HCT116 (cell line): ENCODE data around the gene LY6G5B. TPM values are rescaled to one million over a fixed set of nuclear protein-coding genes. Genes with fewer than 3 reads are reported as not detected.
A peak's percentile ranks its signal among the peaks of the same experiment; 100 is the strongest.

Source experiments
- ATAC-seq: fragments of 200-7000 bp; cut with Tn5 transposase; 2 replicates; pipeline ENCODE4 v1.9.1; 2020; ENCODE audit warnings: mild to moderate bottlenecking, moderate library complexity
- BruUV-seq: library from RNA; stranded (reverse); fragments of 400-500 nt; replicated peaks from 2 replicates; lab custom pipeline; 2021; lab: Mats Ljungman, UMichigan
- CTCF ChIA-PET: fragments of 300-600 bp; sonication (Branson Sonifier 250); formaldehyde crosslinking; loops from one replicate; lab custom pipeline; 2021; ENCODE audit warnings: antibody characterized with exemption; lab: Charles Lee
- POLR2A ChIA-PET: fragments of 300-600, 350-600 bp; sonication (Branson Sonifier 250); formaldehyde crosslinking; loops from one replicate; lab custom pipeline; 2021; ENCODE audit warnings: antibody characterized with exemption; lab: Charles Lee
- RAD21 ChIA-PET, 2 experiments: fragments of 300-600 bp; sonication (Branson Sonifier 250); formaldehyde crosslinking; loops; one replicate each; lab custom pipeline; 2023; ENCODE audit warnings: low total read pairs in 2 of 2; ENCODE audit not compliant: uncharacterized antibody in 2 of 2, unreplicated experiment in 2 of 2, low non-redundant PET in 1 of 2; lab: Charles Lee
- DNase-seq: peaks from one replicate; pipeline ENCODE4 v3.0.0-alpha.2; 2010; ENCODE audit warnings: low read depth, low spot score
- H2AFZ ChIP-seq: fragments of 200-600 bp; shearing (Covaris generic), sonication (generic); 2 replicates; pipeline ENCODE4 v1.6.1; 2017; ENCODE audit warnings: low read depth, mixed run types, mixed read lengths, antibody characterized with exemption, low read length; ENCODE audit not compliant: poor library complexity, severe bottlenecking
- H3K27ac ChIP-seq: 2 replicates; pipeline ENCODE4 v1.5.1; 2012; ENCODE audit warnings: low read depth, low read length
- H3K27me3 ChIP-seq: fragments of 200-600 bp; sonication (generic); 2 replicates; pipeline ENCODE4 v1.6.1; 2016; ENCODE audit warnings: mixed run types, low read length, mixed read lengths; ENCODE audit not compliant: insufficient read depth
- H3K36me3 ChIP-seq, 2 experiments: fragments of 200-500 bp in 1 of 2; fragments of 200-600 bp in 1 of 2; sonication (Bioruptor generic) in 1 of 2; sonication (generic) in 1 of 2; 2 replicates each; pipeline versions ENCODE4 v1.5.1 to v1.6.1; 2014 to 2016; ENCODE audit warnings: low read length in 2 of 2, inconsistent platforms in 1 of 2, mixed read lengths in 1 of 2, mixed run types in 1 of 2; ENCODE audit not compliant: insufficient read depth in 2 of 2, control insufficient read depth in 1 of 2
- H3K4me1 ChIP-seq, 2 experiments: fragments of 200-600 bp in 1 of 2; sonication (generic) in 1 of 2; 2 replicates each; pipeline versions ENCODE4 v1.5.1 to v1.6.1; 2012 to 2017; ENCODE audit warnings: low read length in 2 of 2, inconsistent platforms in 1 of 2, mild to moderate bottlenecking in 1 of 2, mixed read lengths in 1 of 2, mixed run types in 1 of 2, moderate library complexity in 1 of 2; ENCODE audit not compliant: insufficient read depth in 2 of 2, control insufficient read depth in 1 of 2
- H3K4me2 ChIP-seq: fragments of 200-600 bp; sonication (generic); 2 replicates; pipeline ENCODE4 v1.6.1; 2017; ENCODE audit warnings: mixed run types, low read length, mixed read lengths
- H3K4me3 ChIP-seq, 2 experiments: fragments of 200-600 bp in 1 of 2; sonication (generic) in 1 of 2; replicated peaks in 1 of 2; 2 replicates each; pipeline ENCODE4 v1.5.1; 2011 to 2016; ENCODE audit warnings: low read length in 2 of 2, control low read depth in 1 of 2, low read depth in 1 of 2, mild to moderate bottlenecking in 1 of 2, mixed read lengths in 1 of 2, mixed run types in 1 of 2
- H3K79me2 ChIP-seq: fragments of 200-600 bp; sonication (generic); 2 replicates; pipeline ENCODE4 v1.6.1; 2017; ENCODE audit warnings: mild to moderate bottlenecking, mixed run types, low read length, moderate library complexity, mixed read lengths; ENCODE audit not compliant: insufficient read depth
- H3K9ac ChIP-seq: fragments of 200-600 bp; sonication (generic); 2 replicates; pipeline ENCODE4 v1.6.1; 2016; ENCODE audit warnings: low read length, mixed read lengths
- H3K9me2 ChIP-seq: fragments of 200-600 bp; sonication (generic), shearing (Covaris generic); 2 replicates; pipeline ENCODE4 v1.6.1; 2017; ENCODE audit warnings: mixed run types, mild to moderate bottlenecking, moderate library complexity; ENCODE audit not compliant: insufficient read depth
- H3K9me3 ChIP-seq, 2 experiments: fragments of 200-500 bp in 1 of 2; fragments of 200-600 bp in 1 of 2; sonication (Bioruptor generic) in 1 of 2; sonication (generic) in 1 of 2; 2 replicates each; pipeline ENCODE4 v1.6.1; 2014 to 2017; ENCODE audit warnings: low read length in 2 of 2, mixed read lengths in 2 of 2, inconsistent platforms in 1 of 2, low read depth in 1 of 2, mild to moderate bottlenecking in 1 of 2, mixed run types in 1 of 2, moderate library complexity in 1 of 2; ENCODE audit not compliant: control insufficient read depth in 1 of 2, insufficient read depth in 1 of 2
- H4K20me1 ChIP-seq: fragments of 200-600 bp; sonication (generic), shearing (Covaris generic); 2 replicates; pipeline ENCODE4 v1.6.1; 2017; ENCODE audit warnings: mixed run types, mild to moderate bottlenecking, moderate library complexity; ENCODE audit not compliant: insufficient read depth
- CBX3 ChIP-seq: IDR thresholded peaks from 2 replicates; pipeline ENCODE4 v1.6.1; 2012; ENCODE audit warnings: low read depth
- SIN3A ChIP-seq: IDR thresholded peaks from 2 replicates; pipeline ENCODE4 v1.6.1; 2012; ENCODE audit warnings: low read depth
- ZNF274 ChIP-seq: fragments of 200-500 bp; sonication (Bioruptor generic); IDR thresholded peaks from 2 replicates; pipeline ENCODE4 v1.6.1; 2014; ENCODE audit warnings: mild to moderate bottlenecking, low read depth, low read length, inconsistent platforms
- intact Hi-C: fragments of 100-400 bp; cut with micrococcal nuclease; formaldehyde crosslinking; loops from 2 replicates; pipeline ENCODE4 v1.10.0; 2022
- total RNA-seq: library from RNA; stranded (reverse); gene quantifications from one replicate; pipeline ENCODE4 v1.2.1, GENCODE V29; 2021; ENCODE audit not compliant: unreplicated experiment
- TF ChIP-seq, protein P1 (sequence below): IDR thresholded peaks from 2 replicates; pipeline ENCODE4 v1.6.1; 2012
- TF ChIP-seq, protein P2 (sequence below): IDR thresholded peaks from 2 replicates; pipeline ENCODE4 v1.6.1; 2012; ENCODE audit warnings: low read depth

Gene LY6G5B
- total RNA-seq, 1 experiment from 2014 or later, result 15.4 TPM

DNA sequence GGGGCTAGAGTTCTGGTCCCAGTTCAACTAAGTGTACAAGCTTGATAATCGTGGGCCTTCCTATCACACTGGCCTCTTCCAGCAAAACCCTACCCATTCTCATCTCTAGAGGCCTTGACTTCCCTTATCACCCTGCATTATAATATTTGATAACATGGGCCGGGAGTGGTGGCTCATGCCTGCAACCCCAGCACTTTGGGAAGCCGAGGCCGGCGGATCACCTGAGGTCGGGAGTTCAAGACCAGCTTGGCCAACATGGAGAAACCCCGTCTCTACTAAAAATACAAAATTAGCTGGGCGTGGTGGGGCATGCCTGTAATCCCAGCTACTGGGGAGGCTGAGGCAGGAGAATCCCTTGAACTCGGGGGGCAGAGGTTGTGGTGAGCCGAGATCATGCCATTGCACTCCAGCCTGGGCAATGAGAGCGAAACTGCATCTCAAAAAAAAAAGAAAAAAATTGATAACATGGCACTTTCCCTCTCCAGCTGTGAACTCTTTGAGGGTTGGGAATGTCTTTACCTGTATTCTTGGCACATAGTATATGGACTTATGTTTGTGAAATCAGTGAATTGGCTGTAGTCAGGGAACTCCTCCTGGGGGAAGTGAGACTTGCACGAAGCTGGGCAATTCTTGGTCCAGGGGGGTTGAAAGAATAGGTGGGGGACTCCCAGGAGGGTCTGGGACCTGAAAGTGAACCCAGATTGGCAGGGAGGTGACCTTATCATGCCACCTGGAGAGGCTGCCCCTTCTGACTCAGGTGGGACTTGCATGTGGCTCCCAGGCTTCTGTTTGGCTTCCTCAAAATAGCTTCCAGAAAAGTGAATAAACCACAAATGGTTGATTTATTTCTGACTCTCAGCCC is 8.3 kb upstream of the LY6G5B start:
- TF ChIP-seq CBX3, result no peak
- TF ChIP-seq, protein P1, sequence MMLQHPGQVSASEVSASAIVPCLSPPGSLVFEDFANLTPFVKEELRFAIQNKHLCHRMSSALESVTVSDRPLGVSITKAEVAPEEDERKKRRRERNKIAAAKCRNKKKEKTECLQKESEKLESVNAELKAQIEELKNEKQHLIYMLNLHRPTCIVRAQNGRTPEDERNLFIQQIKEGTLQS, result no peak
- TF ChIP-seq ZNF274, result no peak
- TF ChIP-seq, protein P2, sequence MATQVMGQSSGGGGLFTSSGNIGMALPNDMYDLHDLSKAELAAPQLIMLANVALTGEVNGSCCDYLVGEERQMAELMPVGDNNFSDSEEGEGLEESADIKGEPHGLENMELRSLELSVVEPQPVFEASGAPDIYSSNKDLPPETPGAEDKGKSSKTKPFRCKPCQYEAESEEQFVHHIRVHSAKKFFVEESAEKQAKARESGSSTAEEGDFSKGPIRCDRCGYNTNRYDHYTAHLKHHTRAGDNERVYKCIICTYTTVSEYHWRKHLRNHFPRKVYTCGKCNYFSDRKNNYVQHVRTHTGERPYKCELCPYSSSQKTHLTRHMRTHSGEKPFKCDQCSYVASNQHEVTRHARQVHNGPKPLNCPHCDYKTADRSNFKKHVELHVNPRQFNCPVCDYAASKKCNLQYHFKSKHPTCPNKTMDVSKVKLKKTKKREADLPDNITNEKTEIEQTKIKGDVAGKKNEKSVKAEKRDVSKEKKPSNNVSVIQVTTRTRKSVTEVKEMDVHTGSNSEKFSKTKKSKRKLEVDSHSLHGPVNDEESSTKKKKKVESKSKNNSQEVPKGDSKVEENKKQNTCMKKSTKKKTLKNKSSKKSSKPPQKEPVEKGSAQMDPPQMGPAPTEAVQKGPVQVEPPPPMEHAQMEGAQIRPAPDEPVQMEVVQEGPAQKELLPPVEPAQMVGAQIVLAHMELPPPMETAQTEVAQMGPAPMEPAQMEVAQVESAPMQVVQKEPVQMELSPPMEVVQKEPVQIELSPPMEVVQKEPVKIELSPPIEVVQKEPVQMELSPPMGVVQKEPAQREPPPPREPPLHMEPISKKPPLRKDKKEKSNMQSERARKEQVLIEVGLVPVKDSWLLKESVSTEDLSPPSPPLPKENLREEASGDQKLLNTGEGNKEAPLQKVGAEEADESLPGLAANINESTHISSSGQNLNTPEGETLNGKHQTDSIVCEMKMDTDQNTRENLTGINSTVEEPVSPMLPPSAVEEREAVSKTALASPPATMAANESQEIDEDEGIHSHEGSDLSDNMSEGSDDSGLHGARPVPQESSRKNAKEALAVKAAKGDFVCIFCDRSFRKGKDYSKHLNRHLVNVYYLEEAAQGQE, result no peak
- TF ChIP-seq SIN3A, result no peak
- TF ChIP-seq, all 23 proteins: peak for 0
- TSS peak; percentile 72 for BruUV-seq
- H3K9ac ChIP-seq, result peak overlapping the region; percentile 88
- H4K20me1 ChIP-seq, result no peaks in the 10 kb centered on the region
- peak overlapping the region; percentile 69 for H3K27ac ChIP-seq
- ATAC-seq (no peak), DNase-seq (no peak)
- H3K79me2 ChIP-seq, result peaks cover 45% of the 10 kb centered on the region
- ChIA-PET RAD21 (no interaction called here), CTCF (interaction anchor here (1.2 kb wide), 1 partner anchor 115 kb away, joined by 5 read pairs; no protein-coding TSS in a partner anchor), POLR2A (interaction anchor here (0.6 to 2.0 kb wide), 7 partner anchors 8 to 166 kb away, joined by 3 to 15 read pairs (median 3); partner anchors contain the start of genes BAG6, HSPA1B, LY6G5B and MSH5)
- H3K4me2 ChIP-seq, result peak overlapping the region; percentile 94
- H3K4me3 ChIP-seq, result peak overlapping the region; percentile 79 to 87
- H2AFZ ChIP-seq, result no peak overlapping the region
- intact Hi-C loops, result loop anchor here (5.0 kb wide), 1 partner anchor 259 kb away; the partner anchor contains the start of gene MICA
- peaks cover 18 to 45% of the 10 kb centered on the region in 2 experiments; a peak in 3 of 4 replicates for H3K4me1 ChIP-seq
- H3K36me3 ChIP-seq, result peaks cover 5 to 17% of the 10 kb centered on the region in 2 experiments; a peak in 3 of 4 replicates
- H3K9me2 ChIP-seq, result no peaks in the 10 kb centered on the region
- H3K9me3 ChIP-seq, result no peaks in the 10 kb centered on the region
- no peaks in the 10 kb centered on the region for H3K27me3 ChIP-seq
